ELF-1 (cell line): ENCODE measurements around the gene CCR4.
"Not testable (repeated sequence)": the region's sequence is repeated elsewhere in the genome, so short reads cannot be mapped to it uniquely, and the experiment has no call there.

ENCODE experiments used
- DNase-seq: peaks from one replicate; pipeline ENCODE4 v3.0.0-alpha.2; 2016; ENCODE audit warnings: low read depth, low spot score

Gene CCR4

DNA sequence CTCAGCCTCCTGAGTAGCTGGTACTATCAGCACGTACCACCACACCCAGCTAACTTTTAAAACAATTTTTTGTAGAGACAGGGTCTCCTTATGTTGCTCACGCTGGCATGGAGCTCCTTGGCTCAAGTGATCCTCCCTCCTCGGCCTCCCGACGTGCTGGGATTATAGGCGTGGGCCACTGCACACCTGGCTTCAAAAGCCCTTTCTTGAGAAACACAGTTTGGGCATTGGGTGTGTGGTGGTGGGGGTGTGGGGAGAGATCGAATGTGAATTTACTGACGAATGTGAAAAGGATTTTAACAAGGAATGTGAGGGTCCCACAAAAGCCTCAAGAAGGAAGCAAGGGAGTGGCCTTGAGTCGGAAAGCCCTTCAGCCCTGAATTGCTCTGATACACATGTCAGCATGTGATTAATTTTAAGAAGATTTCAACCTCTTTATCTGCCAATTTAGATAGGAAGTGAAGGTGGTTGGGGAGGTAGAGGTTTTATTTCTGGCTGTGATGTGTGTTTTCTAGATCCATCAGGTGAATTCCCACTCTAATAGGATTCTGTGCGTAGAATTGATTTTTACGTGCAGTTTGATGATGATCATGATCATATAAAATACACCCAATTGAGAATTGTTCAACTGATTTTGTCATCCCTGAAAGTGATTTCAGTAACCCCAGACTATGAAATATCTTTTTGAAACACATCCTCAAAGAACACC is 1.1 kb downstream of the CCR4 start:
- no peak for DNase-seq

DNA sequence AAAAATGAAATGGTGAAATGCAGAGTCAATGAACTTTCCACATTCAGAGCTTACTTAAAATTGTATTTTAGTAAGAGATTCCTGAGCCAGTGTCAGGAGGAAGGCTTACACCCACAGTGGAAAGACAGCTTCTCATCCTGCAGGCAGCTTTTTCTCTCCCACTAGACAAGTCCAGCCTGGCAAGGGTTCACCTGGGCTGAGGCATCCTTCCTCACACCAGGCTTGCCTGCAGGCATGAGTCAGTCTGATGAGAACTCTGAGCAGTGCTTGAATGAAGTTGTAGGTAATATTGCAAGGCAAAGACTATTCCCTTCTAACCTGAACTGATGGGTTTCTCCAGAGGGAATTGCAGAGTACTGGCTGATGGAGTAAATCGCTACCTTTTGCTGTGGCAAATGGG is 3.1 kb downstream of the CCR4 start:
- no peak for DNase-seq

DNA sequence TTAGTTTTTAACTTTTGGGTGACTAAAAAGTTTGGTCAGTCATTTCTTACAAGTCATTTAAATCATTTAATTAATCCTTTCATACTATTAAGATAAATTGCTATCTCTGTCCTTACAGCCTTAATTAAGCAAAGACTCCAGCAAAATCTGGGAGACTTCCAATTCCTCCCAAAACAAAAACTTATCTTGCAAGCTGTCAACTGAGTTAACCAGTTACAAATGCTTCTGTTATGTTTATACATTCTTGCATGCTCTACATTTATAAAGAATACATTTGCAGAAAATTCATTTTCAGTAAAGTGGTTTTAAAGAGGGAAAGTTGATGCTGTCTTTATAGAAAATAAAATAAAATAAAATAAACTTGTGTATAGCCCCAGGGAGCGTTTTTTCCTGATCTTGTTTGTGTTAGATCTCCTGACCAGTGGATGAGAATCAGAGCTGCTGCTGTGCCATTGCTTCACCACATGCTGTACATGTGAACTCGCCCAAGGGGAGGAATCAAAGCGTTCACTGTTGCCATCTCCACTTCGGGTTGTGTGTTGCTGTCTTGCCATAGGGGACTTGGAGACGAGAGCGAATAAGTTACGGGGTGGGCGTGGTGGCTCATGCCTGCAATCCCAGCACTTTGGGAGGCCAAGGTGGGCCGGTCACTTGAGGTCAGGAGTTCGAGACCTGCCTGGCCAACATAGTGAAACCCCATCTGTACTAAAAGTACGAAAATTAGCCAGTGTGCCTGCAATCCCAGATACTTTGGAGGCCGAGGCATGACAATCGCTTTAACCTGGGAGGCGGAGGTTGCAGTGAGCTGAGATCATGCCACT is 5.5 kb downstream of the CCR4 start:
- no peak for DNase-seq

DNA sequence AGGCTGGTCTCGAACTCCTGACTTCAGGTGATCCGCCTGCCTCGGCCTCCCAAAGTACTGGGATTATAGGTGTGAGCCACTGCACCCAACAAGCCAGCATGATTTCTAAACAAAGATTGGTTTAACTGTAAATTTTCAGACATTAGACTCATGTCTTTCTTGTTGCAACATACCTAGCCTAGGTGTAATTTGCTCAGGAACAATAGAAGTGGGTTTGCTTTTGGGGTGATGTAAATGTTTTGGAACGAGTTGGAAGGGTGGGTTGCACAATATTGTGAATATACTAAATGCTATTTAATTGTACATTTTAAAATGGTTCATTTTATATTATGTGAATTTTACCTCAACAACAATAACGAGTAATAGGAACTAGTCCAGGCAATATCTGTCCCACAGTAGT is 7.1 kb downstream of the CCR4 start:
- no peak for DNase-seq

DNA sequence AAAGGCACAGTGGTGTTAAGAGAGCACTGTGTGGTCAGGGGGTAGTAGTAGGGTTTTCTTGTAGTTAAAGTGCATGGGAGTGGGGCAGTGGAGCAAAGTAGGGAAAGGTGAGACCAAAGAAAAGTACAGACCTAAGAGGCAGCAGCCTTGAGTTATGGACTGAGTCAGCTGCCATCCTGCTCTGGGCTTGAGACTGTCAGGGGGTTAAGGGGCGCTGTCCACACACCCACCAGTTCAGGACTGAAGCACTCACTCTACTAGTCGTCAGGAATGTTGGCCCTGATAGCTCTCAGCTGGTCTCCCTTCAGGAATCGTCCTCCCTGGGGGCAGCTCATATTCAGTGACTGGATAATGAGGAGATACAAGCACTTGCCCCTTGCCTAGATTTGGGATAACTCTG is 7.9 kb downstream of the CCR4 start:
- peak; percentile 69 for DNase-seq

DNA sequence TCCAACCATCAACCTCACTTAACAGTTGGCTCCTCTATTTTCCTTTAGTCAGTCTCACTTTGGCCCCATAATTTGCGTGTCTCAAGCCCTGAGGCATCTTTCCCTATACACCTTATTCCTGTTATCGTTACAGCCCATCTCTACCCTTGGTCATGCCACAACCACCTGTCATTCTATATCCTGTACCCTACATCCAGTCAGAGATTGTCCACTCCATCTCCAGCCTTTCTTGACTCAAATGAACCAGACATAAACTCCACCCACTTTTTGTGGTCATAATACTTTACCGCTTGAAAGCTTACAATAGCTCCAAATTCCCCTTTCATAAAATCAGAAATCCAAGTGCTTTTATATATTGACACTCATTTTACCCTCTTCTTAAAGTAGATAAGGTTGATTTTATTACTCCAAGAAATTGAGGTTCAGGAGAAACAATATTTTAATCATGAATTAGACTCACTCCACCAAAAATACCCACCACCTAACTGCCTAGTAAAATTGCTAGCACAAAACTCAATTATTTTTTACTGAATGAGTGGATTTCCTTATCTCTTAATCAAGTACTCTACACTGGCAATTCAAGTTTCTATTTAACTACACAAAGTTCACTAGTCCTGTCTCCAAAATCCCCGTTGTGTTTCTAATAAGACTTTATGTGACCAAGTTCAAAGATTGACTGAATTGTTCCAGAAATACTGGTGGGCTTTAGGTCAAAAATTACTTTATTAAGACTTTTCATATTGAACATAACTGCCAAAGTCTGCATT is 9.1 kb downstream of the CCR4 start:
- no peak for DNase-seq

DNA sequence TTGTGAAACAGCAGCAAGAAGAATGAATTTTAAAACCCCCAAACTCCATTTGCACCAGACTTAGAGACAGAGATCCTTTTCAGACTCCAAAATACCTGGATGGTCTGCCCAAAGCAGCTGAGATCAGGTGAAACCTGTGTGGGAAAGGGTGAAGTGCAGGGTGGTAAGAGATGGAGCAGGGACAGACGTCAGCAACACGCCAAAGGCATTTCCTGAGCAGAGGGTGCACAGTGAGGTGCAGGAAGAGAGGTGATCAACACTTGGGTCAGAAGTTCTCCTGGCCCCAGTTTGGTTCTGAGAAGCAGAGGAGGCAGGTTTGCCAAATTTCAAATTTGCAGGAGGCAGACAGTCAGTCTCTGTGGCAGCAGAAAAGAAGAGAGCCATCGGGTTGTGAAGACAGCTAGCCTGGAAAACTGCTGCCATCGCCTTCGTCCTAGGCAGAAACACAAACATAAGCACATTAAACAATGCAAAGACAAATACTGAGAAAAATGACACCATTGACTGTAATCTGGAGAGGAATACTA is 9.8 kb downstream of the CCR4 start:
- no peak for DNase-seq

DNA sequence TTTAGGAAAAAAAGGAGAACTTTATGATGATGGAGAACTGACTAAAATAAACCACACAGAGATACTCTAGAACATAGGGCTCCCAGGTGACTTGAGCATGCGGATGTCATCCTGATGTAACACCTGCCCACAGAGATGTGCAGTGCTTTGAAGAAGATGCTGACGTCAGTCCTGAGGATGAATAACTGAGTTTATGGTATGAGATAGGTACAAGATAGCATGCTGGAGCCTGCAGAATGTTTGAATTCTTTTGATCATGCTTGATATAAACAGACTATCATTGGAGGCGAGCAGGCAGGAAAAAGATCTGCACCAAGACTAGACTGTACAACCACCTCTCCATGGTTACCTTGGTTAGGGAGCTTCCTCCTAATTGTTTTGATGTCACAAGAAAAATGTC is 12.4 kb downstream of the CCR4 start:
- DNase-seq: no peak

DNA sequence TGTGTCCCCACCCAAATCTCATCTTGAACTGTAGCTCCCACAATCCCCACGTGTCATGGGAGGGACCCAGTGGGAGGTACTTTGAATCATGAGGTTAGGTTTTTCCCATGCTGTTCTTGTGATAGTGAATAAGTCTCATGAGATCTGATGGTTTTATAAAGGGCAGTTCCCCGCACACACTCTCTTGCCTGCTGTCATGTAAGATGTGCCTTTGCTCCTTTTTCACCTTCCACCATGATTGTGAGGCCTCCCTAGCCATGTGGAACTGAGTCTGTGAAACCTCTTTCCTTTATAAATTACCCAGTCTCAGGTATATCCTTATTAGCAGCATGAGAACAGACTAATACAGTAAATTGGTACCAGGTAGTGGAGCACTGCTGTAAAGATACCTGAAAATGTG is 13.3 kb downstream of the CCR4 start:
- not testable (repeated sequence) for DNase-seq

DNA sequence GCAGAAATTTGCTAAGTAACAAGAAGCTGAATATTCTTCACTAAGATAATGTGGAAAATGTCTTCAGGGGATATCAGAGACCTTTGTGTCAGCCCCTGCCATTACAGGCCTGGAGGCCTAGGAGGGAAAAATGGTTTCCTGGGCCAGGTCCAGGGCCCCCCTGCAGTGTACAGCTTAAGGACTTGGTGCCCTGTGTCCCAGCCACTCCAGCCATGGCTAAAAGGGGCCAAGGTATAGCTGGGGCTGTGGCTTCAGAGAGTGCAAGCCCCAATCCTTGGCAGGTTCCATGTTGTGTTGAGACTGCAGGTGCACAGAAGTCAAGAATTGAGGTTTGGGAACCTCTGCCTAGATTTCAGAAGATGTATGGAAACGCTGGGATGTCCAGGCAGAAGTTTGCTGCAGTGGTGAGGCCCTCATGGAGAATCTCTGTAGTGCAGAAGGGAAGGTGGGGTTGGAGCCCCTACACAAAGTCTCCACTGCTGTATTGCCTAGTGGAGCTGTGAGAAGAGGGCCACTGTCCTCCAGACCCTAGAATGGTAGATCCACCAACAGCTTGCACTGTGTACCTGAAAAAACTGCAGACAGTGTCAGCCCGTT is 14.3 kb downstream of the CCR4 start:
- DNase-seq: not testable (repeated sequence)

DNA sequence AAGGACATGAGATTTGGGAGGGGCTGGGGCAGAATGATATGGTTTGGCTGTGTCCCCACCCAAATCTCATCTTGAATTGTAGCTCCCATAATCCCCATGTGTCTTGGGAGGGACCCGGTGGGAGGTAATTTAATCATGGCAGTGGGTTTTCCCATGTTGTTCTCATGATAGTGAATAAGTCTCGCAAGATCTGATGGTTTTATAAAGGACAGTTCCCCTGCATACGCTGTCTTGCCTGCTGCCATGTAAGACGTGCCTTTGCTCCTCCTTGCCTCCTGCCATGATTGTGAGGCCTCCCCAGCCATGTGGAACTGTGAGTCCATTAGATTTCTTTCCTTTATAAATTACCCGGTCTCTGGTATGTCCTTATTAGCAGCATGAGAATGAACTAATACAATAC is 15.2 kb downstream of the CCR4 start:
- not testable (repeated sequence) for DNase-seq

DNA sequence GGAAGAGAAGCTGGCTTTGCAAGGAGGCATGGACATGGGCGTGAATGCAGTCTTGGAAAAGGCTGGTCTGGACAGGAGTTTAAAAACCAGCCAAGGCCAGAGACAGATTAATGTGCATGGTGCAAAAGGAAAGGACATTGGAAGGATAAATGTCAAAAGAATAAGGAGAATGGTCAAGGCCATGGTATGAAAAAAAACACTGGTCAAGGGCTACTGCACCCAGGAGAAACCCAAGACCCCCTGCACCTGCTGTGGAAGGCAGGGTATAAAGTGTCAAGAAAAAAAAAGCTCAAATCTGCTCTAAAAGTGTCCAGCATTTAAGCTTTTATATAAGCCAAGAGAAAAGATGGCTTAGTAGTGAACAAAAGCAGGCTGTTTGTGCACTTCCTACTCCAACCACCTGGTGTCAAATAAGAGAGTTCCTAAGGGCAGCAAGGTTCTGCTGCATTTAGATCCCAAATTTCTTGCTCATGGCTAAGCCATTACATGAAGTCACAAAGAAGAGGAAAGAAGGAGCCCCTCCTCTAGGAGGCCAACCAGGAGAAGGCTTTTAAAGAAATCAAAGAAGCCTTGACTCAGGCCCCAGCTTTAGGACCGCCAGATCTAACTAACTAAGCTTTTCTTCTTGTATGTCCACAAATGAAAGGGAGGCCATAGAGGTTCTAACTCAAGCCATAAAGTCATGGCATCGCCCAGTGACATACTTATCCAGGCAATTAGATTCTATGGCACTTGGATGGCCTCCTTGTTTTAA is 16.9 kb downstream of the CCR4 start:
- DNase-seq: no peak

DNA sequence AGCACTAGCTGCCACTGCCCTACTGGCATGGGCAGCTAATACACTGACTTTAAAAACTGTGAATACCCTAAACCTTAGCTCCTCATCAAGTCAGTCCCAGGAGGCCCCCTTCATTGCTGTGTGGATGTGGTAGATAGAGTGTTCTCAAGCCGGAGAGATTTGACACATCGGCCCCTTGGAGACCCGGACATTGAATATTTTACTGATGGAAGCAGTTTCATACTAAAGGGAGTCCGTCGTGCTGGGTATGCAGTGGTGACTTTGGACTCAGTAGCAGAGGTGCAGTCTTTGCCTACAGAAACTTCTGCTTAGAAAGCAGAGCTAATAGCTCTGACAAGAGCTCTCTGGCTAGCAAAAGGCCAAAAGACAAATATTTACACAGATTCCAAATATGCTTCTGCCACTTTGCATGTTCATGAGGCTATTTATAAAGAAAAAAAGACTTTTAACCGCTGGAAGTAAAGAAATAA is 17.5 kb downstream of the CCR4 start:
- DNase-seq: no peak

DNA sequence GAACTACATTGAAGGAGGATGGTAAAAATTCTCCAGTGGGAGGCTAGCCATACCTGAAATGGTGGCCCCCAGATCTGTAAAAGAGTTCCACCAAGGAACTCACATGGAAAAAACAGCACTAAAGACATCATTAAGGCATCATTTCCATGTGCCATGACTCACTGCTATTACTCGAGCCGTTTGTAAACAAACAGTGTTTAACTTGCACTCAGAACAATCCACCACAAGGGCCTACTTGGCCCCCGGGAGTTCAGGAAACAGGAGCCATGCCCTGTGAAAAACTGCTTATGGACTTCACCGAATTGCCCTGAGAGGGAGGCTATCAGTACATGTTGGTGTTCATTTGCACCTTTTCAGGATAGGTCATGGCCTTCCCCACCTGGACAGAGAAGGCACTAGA is 18.2 kb downstream of the CCR4 start:
- DNase-seq: no peak

DNA sequence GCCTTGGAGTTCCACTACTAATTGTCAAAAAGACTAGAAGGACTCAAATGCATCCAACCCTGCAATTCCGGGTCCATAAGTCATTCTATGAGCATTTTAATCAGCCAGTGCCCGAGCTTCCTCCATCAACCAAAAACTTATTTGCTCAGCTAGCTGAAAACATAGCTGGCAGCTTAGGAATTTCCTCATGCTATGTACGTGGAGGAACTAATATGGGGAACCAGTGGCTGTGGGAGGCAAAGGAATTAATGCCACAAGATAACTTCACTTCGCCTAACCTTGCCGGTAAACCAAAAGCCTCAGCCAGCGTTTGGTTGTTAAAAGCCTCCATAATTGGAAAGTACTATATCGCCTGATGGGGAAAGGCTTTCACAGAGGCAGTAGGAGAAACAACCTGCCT is 19.8 kb downstream of the CCR4 start:
- not testable (repeated sequence) for DNase-seq

DNA sequence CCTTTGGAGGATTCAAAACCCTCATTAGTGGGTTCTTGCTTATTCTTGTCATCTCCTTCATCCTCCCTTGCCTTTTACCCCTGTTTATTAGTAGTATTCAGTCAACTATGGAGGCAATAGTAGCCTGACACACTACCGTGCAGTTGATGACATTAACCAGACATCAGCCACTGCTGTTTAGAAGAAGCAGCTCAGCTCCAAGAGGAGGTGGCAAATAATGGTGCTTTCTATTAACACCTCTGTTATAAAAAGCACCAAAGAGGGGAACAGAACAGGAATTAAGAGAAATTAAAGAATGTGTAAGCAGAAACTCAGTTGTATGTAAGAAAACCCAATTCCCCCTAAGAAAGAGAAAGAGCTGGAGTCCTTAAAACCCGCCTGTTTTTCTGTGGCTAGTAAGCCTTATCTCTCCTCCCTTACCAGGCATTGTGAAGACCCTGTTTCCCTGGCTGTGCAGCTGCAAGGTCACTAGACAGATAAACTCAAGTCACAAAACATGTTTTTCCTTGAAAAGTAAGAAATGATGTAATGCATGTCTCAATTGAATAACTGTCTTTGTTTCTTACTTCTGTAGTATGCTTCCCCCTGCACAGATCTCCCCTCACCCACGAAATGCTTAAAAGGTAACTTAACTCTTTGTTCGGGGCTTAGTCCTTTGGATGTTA is 21.2 kb downstream of the CCR4 start:
- DNase-seq: no peak

DNA sequence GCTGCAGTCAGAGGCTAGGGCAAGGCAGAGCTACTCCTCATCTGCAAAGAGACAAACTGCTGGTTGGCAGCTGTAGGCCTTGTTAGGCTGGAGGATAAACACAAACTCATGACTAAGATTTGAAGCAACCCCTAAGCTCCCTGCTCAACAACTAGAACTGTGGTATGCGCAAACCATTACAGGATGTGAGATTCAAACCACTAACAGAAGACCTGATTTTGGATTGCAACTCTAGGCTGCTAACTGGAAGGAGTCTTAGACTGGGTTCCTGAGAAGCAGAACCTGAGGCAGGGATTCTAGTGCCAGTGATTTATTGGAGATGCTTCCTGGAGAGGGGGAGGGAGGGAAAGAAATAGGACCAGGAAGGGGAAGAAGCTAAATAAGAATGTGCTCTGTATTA is 22.5 kb downstream of the CCR4 start:
- DNase-seq: peak; percentile 25

DNA sequence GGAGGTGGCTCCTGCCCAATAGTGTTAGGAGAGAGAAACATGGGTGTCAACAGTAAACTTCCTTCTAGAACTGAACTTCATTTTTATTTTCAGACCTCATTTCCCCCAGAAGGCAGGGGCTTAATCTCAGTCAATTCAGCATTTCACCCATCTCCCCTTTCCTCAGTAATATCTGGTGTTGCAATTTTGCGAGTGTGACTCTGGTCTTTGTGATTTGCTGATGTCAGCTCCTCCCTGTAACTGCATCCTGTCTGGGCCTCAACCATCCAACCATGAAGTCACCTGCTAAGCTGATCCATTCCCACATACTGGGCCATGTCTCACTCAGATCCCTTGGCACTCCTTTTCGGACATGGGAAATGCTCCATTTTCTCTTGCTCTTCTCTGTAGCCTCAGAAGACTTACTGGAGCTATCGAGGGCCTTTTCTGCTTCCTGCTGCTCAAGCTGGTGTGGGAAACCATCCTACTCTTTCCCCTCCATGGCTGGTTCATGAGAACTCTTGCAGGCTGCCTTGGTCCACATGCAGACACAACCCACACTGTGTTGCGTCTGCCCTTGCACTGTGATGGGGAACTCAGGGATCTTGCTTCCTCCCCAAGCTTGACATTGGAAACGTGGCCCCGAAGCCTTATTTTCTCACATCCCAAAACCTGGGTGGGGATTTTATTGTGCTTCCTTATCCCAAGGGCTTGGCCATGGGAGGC is 24.6 kb downstream of the CCR4 start:
- no peak for DNase-seq

DNA sequence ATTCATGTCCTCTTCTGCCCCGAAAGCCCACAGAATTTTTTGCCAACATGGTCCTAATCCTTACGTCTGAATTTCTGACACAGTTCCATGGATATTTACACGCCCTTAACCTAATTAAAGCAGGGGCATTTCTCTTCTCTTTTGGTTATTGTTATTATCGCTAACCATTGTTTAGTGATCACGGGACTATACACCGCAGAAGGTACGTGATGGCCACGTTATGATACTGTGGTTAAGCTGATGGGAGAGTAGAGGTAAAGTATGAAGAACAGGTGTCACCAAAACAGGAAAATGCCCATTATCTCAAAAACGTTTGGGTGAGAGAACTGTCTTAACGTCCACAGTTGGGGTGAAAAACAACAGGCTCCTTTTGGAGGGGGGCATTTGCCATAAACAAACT is 26.4 kb downstream of the CCR4 start:
- no peak for DNase-seq

DNA sequence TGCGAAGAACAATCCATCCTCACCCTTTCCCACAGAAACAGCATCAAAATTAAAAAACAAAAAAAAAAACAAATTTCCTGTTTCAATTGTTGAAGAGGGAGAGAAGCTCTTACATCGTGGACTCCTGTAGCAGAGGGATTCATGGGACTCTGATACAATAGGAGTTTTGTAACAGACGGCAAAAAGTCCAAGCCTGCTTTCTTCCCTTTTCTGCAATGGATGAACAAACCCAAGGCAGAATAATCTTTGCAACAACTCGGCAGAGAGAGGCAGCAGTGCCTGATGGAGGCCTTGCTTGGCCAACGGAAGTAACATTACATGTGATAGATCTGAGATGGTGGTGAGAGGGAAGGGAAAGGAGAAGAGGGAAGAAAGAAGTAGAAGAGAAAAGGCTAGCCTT is 26.9 kb downstream of the CCR4 start:
- no peak for DNase-seq
